Measurements from ENCODE around the gene HSCB.
"Not testable (repeated sequence)": the region's sequence is repeated elsewhere in the genome, so short reads cannot be mapped to it uniquely, and the experiment has no call there.

Gene HSCB

DNA sequence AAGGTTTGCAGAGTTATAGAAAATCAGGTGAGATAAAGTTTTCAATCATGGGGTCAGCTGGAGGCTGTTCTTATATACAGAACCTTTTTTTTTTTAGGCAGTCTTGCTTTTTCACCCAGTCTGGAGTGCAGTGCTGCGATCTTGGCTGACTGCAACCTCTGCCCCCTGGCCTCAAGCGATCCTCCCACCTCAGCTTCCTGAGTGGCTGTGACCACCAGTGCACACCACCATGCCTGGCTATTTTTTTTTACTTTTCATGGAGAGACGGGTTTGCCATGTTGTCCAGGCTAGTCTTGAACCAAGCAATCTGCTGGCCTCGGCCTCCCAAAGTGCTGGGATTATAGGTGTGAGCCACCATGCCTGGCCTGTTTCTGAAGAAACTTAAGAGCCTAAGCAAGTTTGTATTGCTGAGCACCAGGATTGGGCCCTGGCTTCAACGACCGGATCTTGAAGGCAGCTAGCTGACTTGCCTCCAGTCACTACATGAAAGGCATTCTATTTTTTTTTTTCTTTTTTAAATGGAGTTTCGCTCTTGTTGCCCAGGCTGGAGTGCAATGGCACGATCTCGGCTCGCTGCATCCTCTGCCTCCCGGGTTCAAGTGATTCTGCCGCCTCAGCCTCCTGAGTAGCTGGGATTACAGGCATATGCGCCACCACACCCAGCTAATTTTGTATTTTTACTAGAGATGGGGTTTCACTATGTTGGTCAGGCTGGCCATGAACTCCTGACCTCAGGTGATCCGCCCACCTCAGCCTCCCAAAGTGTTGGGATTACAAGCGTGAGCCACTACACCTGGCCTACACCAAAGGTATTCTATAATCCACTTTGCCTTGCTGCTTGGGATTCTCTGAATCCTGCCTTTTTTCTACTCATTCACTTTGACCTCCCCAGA, 50.9 kb downstream of the HSCB start:
- no peak for DNase-seq

DNA sequence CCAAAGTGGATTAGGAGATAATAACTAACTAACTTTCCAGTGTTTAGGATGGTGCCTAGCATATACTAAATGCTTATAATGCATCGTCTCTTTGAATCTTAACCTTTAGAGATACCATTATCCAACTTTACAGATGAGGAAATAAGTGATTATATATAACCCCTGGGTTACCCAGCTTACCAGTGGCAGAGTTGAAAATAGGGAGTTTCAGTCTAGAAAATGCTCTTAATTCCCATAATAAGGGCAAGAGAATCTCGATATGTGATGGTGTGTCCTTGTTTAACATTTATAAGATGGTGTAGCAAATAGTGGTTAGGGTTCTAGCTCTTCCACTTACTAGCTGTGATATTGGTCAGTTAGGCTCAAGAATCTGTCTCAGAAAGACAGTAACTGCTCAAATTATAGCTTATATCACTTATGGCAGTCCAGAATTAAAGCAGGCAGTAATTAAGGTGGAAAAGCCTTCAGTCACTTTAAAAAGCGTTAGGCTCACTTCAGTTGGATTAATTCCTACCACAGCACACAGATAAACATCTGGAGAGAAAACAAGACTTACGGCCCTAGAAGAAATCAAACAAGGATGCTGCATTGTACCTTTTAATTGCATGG, 52.2 kb downstream of the HSCB start:
- no peak for DNase-seq

DNA sequence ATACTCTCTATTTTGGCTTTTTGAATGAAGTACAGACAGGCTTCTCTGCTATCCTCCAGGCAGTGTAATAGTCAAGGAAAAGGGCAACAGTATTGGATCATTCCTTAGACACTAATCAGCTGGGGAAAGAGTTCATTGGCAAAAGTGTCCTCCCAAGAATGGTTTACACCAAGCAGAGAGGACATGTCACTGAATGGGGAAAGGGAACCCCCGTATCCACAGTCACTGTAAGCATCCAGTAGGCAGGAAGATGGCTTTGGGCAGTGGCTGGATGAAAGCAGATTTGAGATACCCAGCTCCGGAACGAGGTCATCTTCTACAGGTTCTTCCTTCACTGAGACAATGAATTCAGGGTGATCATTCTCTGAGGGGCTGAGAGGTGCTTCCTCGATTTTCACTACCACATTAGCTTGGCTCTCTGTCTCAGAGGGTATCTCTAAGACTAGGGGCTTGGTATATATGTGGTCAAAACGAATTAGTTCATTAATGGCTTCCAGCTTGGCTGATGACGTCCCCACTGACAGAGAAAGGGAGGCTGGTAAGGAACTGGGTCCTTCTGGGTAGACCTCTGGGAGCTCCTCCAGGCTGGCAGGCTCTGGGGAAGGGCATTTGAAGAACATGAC, 53.3 kb downstream of the HSCB start:
- DNase-seq = no peak

DNA sequence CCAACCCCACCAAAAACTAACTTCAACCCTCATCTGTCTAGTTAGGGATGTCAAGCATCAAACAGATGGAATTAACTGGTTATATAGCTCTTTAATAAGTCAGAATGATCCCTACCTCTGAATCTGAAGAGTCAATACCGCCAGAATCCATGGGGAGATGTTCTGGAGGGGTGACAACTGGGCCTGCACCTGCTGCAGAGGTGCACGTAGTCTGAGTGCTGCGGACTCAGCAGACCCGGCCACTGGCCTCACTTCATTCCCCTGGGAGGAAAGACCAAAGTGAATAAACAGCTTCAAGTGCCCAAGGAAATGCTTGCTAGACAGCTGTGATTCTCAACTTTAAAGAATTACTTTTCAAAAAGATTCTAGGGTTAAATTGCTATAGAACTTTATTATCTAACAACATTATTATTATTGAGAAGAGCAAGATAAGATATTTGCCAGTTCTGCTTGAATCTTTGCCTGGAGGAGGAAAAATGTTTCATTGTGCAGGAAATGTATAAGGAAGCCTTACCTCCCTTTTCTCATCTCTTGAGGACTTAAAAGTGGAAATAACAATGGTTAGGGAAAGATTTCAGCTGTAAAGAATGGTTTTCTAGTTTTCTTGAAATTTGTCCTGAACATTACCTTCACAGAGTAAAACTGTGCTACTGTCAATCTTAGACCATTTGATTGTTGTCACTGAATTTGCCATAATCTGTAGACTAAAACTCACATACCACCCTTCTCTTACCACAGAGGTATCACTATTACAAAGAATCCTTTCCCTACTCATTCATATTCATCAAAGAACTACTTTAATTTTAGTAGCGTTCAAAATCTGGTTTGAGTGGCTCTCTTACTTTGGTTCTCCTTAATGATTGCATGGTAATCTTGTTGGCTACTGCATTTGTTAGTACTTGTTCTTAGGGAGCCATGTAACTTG, 54.4 kb downstream of the HSCB start:
- DNase-seq = no peak

DNA sequence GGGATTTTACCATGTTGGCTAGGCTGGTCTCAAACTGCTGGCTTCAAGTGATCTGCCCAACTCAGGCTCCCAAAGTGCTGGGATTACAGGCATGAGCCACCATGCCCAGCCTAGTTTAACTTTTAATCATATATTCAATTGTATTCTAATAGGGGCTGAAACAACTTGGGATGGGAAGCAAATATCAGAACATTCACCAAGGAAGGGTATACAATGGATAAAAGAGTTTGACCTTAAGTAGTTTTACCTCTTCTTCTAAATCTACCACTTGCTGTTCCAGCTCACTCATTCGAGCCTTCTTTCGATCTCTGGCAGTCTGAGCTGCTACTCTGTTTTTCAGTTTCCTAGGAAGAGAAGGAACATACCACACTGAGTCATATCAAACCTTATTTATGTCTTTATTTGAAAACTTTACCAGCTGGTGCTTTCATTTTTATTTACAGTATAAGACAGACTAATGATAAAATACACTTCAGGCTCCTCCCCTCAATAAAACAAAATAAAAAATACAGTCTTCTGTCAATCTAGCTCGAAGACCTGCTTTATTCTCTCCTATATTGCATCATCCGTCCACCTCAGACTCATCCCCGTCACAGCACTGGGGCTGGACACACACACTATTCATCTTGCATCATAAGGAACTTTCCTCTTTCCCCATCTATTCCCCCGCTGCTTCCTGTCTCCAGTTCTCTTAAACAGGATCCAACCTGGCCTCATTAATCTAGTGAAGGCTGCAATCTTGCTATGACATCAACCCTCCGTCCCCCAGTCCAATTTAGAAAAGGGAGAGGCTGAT, 57.2 kb downstream of the HSCB start:
- DNase-seq = no peak

DNA sequence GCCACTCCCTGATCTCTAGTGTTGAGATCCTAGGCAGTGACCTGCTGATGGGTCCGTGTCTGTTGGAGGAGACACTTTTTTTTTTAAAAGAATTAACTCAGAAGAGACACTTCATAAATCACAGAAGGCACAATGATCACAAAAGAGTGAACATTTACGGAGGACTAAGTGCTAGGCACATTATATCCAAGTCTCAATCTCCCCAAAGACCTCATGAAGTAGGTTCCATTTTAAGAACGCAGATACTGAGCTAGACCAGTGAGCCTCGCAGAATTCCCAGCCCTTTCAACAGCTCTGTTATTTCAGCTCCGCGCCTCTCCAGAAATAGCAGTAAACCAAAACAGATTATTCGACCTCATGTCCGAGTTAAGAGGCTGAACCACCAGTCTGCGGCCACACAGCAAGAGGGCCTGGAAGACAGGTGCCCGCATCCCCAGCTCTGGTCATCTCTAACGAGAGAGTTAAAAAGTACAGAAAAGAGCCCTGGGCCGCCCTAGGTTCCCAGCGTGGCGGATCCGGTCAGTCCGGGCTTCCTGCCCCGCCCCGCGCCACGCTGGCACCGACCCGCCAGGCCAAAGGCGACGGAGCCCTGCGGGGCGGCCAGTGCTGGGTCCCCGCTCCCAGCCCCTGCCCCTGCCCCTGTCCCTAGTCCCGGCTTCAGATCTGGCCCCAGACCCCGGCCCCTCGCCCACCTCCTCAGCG, 57.9 kb downstream of the HSCB start:
- no peak for DNase-seq

DNA sequence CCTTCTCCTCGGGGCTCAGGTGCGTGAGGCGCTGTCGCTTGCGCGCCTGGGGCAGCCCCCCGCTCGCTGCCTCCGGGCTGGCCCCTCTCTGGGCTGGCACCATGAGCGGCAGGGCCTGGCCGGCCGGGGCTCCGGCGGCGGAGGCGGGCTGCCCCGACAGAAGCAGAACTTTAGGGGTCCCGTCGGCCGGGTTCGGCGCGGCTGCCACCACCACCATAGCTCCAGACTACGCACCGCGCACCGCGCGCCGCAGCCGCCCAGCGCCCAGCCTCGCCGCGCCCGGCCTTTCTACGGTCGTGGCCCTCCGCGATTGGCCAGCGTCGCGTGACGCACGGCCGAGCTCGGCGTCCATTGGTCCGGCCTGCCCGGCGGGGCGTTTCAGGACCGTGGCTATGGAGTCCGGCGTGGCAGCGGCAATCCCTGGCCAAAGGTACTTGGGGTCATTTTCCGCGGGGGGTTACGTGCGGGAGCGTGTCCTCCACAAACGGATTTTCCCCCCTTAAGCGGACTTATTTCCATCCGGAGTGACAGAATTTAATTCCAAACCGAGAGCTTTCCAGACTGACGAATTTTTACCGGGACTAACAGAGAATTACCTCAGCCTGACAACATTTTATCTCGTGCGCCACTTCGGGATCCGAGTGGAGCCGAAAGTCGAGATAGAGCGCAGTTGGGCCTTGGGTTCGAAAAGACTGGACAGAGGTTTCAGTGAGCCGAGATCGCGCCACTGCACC, 58.6 kb downstream of the HSCB start, which contains the start of gene XBP1:
TSS of gene XBP1 (minus strand) at position 262 of the 734 bp plus-strand sequence.
- DNase-seq = peak; percentile 80

DNA sequence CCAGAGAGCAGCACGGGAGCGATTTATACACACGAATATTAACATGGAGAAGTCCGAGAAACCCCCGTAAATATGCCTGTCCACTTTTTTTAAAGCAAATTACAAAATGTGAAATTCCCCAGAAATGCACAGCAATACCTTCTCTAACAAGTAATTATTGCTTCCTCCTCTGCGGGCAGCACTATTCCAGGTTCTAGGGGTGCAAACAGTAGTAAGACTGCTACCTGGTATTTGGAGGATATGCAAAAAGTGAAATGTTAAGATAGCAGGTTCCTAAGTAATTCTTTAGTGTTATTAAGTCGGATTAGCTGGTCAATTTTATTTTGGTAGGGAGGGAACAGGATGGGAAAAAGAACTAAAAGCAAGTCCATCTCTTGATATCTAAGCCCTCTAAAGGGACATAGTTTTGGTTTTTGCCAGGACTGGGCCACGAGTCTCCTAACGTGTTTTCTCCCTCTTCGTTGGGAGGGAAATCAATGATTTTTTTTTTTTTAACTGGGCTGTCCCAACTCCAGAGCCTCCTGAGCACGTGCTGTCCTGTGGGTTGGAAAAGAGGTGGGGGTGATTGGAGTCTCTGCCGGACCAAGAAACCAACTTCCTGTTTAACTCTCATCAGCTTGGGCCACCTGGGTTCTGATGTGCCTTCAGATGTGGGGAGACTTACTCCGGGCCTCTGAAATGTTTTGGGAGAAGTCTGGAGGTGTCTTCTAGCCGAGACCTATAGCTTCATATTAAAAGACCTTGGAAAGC, 60.2 kb downstream of the HSCB start:
- no peak for DNase-seq

DNA sequence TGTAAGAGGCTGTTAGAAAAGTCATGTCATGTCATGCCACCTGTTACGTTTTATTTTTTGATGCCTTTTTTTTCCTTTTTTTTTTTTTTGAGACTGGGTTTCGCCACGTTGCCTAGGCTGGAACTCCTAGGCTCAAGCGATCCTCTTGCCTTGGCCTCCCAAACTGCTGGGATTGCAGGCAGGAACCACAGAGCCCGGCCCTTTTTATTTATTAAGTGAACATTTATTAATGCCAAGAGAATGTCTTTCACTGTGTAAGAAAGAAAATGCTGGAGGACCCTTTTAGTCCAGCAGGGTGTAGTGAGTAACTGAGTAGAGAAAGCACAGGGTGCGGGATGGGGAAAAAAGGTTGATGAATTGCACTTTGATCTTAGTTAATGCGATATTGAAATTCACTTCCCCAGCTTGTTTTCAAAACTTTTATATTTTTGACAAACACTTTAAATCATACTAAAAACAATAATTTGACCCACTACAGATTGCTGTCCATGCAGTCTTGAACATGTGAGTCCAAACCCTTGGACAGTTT, 60.8 kb downstream of the HSCB start:
- DNase-seq = no peak

DNA sequence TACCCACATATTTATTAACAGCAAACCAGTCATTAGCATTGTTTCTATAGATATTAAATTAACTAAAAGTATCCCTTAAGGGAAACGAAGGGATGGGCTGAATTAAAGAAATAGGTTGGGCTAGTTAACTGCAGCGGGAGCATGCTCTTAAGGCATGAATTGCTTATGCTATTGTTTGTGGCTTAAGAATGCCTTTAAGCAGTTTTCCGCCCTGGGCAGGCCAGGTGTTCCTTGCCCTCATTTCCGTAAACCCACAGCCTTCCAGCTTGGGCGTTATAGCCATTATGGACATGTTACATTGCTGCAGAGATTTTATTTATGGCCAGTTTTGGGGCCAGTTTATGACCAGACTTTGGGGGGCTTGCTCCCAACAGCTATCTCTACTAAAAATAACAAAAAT, 63.6 kb downstream of the HSCB start:
- not testable (repeated sequence) for DNase-seq

All from activated CD4-positive, alpha-beta T cell treated with anti-CD3 and anti-CD28 coated beads for 1 hour (primary cell).